Measurements from ENCODE around the gene CADM1. TPM values are rescaled to one million over a fixed set of nuclear protein-coding genes. Genes with fewer than 3 reads are reported as not detected.

Gene CADM1
- polyA plus RNA-seq, 4 donors: 130 to 282 (median 144) TPM

- DNase-seq (ENCODE audit: low read depth in 4 of 4, low spot score in 3 of 4): no peak
Measured at GRCh38 chr11:115291325-115291724, 212.9 kb downstream of the CADM1 start.

- DNase-seq (ENCODE audit: low read depth in 4 of 4, low spot score in 3 of 4): peak in 1 of 4 donors; percentile 42
Measured at GRCh38 chr11:115290893-115291292, 213.3 kb downstream of the CADM1 start.

GRCh38 chr11:115290479-115290878 lies 213.7 kb downstream of the CADM1 start:
- no peak for DNase-seq (ENCODE audit: low read depth in 4 of 4, low spot score in 3 of 4)

GRCh38 chr11:115287266-115287665 lies 216.9 kb downstream of the CADM1 start:
- DNase-seq (ENCODE audit: low read depth in 4 of 4, low spot score in 3 of 4): no peak

- DNase-seq (ENCODE audit: low read depth in 4 of 4, low spot score in 3 of 4): no peak
Measured at GRCh38 chr11:115286614-115287013, 217.6 kb downstream of the CADM1 start.

- DNase-seq (ENCODE audit: low read depth in 4 of 4, low spot score in 3 of 4): no peak
Measured at GRCh38 chr11:115284773-115285172, 219.4 kb downstream of the CADM1 start.

- DNase-seq (ENCODE audit: low read depth in 4 of 4, low spot score in 3 of 4): no peak
Measured at GRCh38 chr11:115282923-115283322, 221.3 kb downstream of the CADM1 start.

GRCh38 chr11:115280775-115281174 lies 223.4 kb downstream of the CADM1 start:
- DNase-seq (ENCODE audit: low read depth in 4 of 4, low spot score in 3 of 4): no peak

- no peak for DNase-seq (ENCODE audit: low read depth in 4 of 4, low spot score in 3 of 4)
Measured at GRCh38 chr11:115279813-115280761, 224.1 kb downstream of the CADM1 start.

GRCh38 chr11:115276799-115277198 lies 227.4 kb downstream of the CADM1 start:
- DNase-seq (ENCODE audit: low read depth in 4 of 4, low spot score in 3 of 4): no peak

GRCh38 chr11:115276191-115276590 lies 228.0 kb downstream of the CADM1 start:
- no peak for DNase-seq (ENCODE audit: low read depth in 4 of 4, low spot score in 3 of 4)

- DNase-seq (ENCODE audit: low read depth in 4 of 4, low spot score in 3 of 4): no peak
Measured at GRCh38 chr11:115275045-115275444, 229.2 kb downstream of the CADM1 start.

- DNase-seq (ENCODE audit: low read depth in 4 of 4, low spot score in 3 of 4): no peak
Measured at GRCh38 chr11:115272925-115273324, 231.3 kb downstream of the CADM1 start.

- no peak for DNase-seq (ENCODE audit: low read depth in 4 of 4, low spot score in 3 of 4)
Measured at GRCh38 chr11:115271643-115272042, 232.6 kb downstream of the CADM1 start.

GRCh38 chr11:115269191-115269950 lies 234.8 kb downstream of the CADM1 start:
- no peak for DNase-seq (ENCODE audit: low read depth in 4 of 4, low spot score in 3 of 4)

- DNase-seq (ENCODE audit: low read depth in 4 of 4, low spot score in 3 of 4): no peak
Measured at GRCh38 chr11:115267871-115268270, 236.3 kb downstream of the CADM1 start.

- no peak for DNase-seq (ENCODE audit: low read depth in 4 of 4, low spot score in 3 of 4)
Measured at GRCh38 chr11:115267238-115267781, 236.9 kb downstream of the CADM1 start.

- DNase-seq (ENCODE audit: low read depth in 4 of 4, low spot score in 3 of 4): no peak
Measured at GRCh38 chr11:115266066-115266639, 238.1 kb downstream of the CADM1 start.

- DNase-seq (ENCODE audit: low read depth in 4 of 4, low spot score in 3 of 4): no peak
Measured at GRCh38 chr11:115263799-115264656, 240.2 kb downstream of the CADM1 start.

GRCh38 chr11:115258216-115258615 lies 246.0 kb downstream of the CADM1 start:
- no peak for DNase-seq (ENCODE audit: low read depth in 4 of 4, low spot score in 3 of 4)

Measured in left renal pelvis (tissue), 4 donors.